ENCODE measurements around the gene ANKRD11.
"Not testable (repeated sequence)": the region's sequence is repeated elsewhere in the genome, so short reads cannot be mapped to it uniquely, and the experiment has no call there.

The ANKRD11 gene

GRCh38 chr16:89431158-89431584, 59.2 kb downstream of the ANKRD11 start:
- Histone ChIP-seq H2AFZ (ENCODE audit: low read depth) (no peak overlapping the region), H3K79me2 (ENCODE audit: insufficient read depth, low read depth) (peaks cover 88% of the 10 kb centered on the region), H3K9ac (no peak overlapping the region), H3K27ac (no peak overlapping the region), H3K27me3 (ENCODE audit: insufficient read depth, low read depth) (no peaks in the 10 kb centered on the region), H4K20me1 (ENCODE audit: insufficient read depth) (peaks cover 68% of the 10 kb centered on the region), H3K4me2 (no peak overlapping the region), H3K36me3 (ENCODE audit: insufficient read depth) (no peaks in the 10 kb centered on the region), H3K4me3 (IDR thresholded peaks at IDR 0.05; ENCODE audit: insufficient read depth, low read depth, low read length) (no peak overlapping the region), H3K4me1 (ENCODE audit: low read depth, poor library complexity, severe bottlenecking) (peaks cover 25% of the 10 kb centered on the region)
- TF ChIP-seq CTCF (conservative IDR thresholded peaks at IDR 0.05; ENCODE audit: low read depth, low read length): no peak

GRCh38 chr16:89430436-89431157, 59.8 kb downstream of the ANKRD11 start:
- H2AFZ ChIP-seq (ENCODE audit: low read depth): no peak overlapping the region
- TF ChIP-seq CTCF (conservative IDR thresholded peaks at IDR 0.05; ENCODE audit: low read depth, low read length): no peak
- H3K4me2 ChIP-seq: no peak overlapping the region
- H3K27ac ChIP-seq: no peak overlapping the region
- peaks cover 88% of the 10 kb centered on the region for H3K79me2 ChIP-seq (ENCODE audit: insufficient read depth, low read depth)
- peaks cover 27% of the 10 kb centered on the region for H3K4me1 ChIP-seq (ENCODE audit: low read depth, poor library complexity, severe bottlenecking)
- no peak overlapping the region for H3K9ac ChIP-seq
- H3K4me3 ChIP-seq (IDR thresholded peaks at IDR 0.05; ENCODE audit: insufficient read depth, low read depth, low read length): no peak overlapping the region
- peaks cover 68% of the 10 kb centered on the region for H4K20me1 ChIP-seq (ENCODE audit: insufficient read depth)
- no peaks in the 10 kb centered on the region for H3K27me3 ChIP-seq (ENCODE audit: insufficient read depth, low read depth)
- H3K36me3 ChIP-seq (ENCODE audit: insufficient read depth): no peaks in the 10 kb centered on the region

GRCh38 chr16:89428605-89429004, 61.8 kb downstream of the ANKRD11 start:
- H3K4me2 ChIP-seq; H3K36me3 ChIP-seq (ENCODE audit: insufficient read depth); H3K4me3 ChIP-seq (IDR thresholded peaks at IDR 0.05; ENCODE audit: insufficient read depth, low read depth, low read length); H2AFZ ChIP-seq (ENCODE audit: low read depth); H3K27ac ChIP-seq; H3K27me3 ChIP-seq (ENCODE audit: insufficient read depth, low read depth); H3K9ac ChIP-seq: not testable (repeated sequence)
- peaks cover 88% of the 10 kb centered on the region for H3K79me2 ChIP-seq (ENCODE audit: insufficient read depth, low read depth)
- H4K20me1 ChIP-seq (ENCODE audit: insufficient read depth): peaks cover 59% of the 10 kb centered on the region
- H3K4me1 ChIP-seq (ENCODE audit: low read depth, poor library complexity, severe bottlenecking): peaks cover 46% of the 10 kb centered on the region

GRCh38 chr16:89426736-89427530, 63.4 kb downstream of the ANKRD11 start:
- Histone ChIP-seq H3K36me3 (ENCODE audit: insufficient read depth) (no peaks in the 10 kb centered on the region), H3K4me1 (ENCODE audit: low read depth, poor library complexity, severe bottlenecking) (peaks cover 59% of the 10 kb centered on the region), H3K4me3 (IDR thresholded peaks at IDR 0.05; ENCODE audit: insufficient read depth, low read depth, low read length) (no peak overlapping the region), H3K9ac (no peak overlapping the region), H3K27me3 (ENCODE audit: insufficient read depth, low read depth) (no peaks in the 10 kb centered on the region), H3K27ac (no peak overlapping the region), H4K20me1 (ENCODE audit: insufficient read depth) (peaks cover 54% of the 10 kb centered on the region), H3K79me2 (ENCODE audit: insufficient read depth, low read depth) (peaks cover 88% of the 10 kb centered on the region), H3K4me2 (no peak overlapping the region; the same call in 1 of the 2 replicates), H2AFZ (ENCODE audit: low read depth) (no peak overlapping the region)
- no peak for TF ChIP-seq CTCF (conservative IDR thresholded peaks at IDR 0.05; ENCODE audit: low read depth, low read length)

All from KMS-11 (cell line).